Raji (cell line): ENCODE measurements around the gene ARID3A.

Experiments
- POLR2A ChIP-seq: IDR thresholded peaks from 2 replicates; pipeline ENCODE4 v1.6.1; 2011; ENCODE audit warnings: low read depth, low read length, control low read depth; ENCODE audit not compliant: insufficient read depth

ARID3A gene

DNA sequence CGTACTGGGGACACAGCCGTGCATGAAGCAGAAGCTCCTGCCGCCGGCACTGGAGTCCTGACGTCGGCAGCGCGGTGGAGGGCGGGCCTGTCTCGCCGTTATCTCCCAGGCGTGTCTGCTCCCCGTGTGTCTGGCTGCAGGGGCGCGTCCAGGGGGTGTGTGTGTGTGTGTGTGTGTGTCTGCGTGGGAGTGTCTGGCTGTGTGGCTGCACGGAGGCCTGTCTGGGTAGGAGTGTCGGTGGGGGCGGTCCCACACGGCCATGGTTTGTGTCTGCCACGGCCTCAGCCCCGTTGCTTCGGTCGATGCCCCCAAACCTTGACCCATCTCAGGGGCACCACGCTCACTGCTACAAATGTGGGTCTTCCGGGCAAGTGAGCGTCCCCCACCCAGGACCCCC, 18.3 kb downstream of the ARID3A start:
- no peak for TF ChIP-seq POLR2A

GRCh38 chr19:944663-945241, 18.9 kb downstream of the ARID3A start:
- no peak for TF ChIP-seq POLR2A

- no peak for TF ChIP-seq POLR2A
Measured at GRCh38 chr19:945401-946252, 19.8 kb downstream of the ARID3A start.

GRCh38 chr19:947090-947706, 21.4 kb downstream of the ARID3A start:
- no peak for TF ChIP-seq POLR2A

DNA sequence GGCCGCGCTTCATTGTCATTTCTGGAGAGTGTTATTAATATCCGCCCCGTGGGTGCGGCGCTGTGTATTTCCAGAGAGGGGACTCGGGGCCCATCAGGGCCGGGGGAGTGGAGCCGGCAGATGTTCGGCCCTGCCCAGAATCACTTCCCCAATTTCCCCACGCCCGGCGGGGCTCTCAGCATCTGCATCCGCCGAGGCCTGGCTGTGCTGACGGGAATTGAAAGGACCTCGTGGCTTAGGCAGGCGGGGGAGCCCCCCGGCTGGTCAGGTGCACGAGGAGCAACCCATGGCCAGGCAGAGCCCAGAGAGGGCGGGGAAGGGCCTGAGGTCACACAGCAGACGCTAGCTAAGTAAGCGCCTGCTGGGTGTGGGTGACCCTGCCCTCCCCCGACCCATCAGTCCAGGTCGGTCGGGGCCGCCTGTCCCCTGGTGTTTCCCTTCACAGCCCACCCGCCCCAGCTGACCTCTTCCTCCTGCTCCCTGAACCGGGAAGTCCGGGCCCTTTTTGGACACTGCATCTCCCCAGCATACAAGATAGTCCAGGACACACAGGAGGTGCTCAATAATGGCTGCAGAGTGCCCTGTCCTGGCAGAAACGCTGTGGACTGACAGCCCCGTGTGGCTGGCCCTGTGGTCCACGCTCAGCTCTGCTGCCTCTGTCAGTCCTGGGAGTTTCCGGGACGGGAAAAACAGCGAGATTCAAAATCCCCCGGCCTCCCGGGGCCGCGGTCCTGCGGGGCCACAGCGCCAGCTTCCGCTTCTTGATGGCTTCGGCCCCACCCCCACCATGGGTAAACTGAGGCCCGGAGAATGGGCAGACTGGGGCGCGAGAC, 22.1 kb downstream of the ARID3A start:
- 0 out of 2 replicates have a peak, but pooled peaks have one; percentile 17 for TF ChIP-seq POLR2A

DNA sequence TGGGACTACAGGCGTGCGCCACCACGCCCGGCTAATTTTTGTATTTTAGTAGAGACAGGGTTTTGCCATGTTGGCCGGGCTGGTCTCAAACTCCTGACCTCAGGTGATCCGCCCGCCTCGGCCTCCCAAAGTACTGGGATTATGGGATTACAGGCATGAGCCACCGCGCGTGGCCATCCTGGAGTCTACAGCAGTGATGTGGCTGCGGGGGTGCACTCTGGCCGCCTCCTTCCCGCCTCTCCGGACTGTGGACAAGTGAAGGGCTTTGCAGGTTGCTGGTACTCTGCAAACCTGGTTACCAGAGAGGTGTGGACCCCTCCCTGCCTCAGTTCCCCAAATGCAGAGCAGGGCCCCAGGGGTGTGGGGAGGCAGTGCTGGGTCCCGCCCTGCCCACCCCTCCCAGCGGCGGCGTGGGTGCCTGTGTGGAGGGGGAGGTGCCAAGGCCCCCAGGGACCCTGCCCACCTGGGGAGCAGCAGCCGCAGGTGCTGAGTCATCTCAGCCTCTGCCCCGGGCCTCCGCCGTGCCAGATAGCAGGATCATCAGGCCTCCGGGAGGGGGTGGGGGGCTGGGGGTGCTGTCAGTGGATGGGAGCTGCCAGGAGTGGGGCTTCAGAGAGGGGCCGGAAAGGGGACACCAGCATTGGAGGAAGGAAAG, 23.1 kb downstream of the ARID3A start:
- no peak for TF ChIP-seq POLR2A

GRCh38 chr19:950352-951066, 24.7 kb downstream of the ARID3A start:
- no peak for TF ChIP-seq POLR2A

DNA sequence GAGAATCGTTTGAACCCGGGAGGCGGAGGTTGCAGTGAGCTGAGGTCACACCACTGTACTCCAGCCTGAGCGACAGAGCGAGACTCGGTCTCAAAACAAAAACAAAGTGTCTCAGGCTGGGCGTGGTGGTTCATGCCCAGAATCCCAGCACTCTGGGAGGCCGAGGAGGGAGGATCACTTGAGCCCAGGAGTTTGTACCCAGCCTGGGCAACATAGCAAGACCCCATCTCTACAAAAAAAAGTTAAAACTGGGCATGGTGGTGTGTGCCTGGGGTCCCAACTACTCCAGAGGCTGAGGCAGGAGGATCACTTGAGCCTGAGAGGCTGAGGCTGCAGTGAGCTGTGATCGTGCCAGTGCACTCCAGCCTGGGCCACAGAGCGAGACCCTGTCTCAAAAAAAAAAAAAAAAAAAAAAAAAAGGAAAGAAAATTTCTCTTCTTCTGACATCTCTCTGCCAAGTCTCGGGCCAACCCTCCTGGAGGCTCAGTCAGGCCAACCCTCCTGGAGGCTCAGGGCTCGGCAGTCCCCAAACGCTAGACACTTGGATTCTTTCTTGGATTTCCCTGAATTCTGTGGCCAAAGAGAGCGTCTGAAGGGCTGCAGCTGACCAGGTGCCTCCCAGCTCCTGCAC, 26.3 kb downstream of the ARID3A start:
- TF ChIP-seq POLR2A: no peak

DNA sequence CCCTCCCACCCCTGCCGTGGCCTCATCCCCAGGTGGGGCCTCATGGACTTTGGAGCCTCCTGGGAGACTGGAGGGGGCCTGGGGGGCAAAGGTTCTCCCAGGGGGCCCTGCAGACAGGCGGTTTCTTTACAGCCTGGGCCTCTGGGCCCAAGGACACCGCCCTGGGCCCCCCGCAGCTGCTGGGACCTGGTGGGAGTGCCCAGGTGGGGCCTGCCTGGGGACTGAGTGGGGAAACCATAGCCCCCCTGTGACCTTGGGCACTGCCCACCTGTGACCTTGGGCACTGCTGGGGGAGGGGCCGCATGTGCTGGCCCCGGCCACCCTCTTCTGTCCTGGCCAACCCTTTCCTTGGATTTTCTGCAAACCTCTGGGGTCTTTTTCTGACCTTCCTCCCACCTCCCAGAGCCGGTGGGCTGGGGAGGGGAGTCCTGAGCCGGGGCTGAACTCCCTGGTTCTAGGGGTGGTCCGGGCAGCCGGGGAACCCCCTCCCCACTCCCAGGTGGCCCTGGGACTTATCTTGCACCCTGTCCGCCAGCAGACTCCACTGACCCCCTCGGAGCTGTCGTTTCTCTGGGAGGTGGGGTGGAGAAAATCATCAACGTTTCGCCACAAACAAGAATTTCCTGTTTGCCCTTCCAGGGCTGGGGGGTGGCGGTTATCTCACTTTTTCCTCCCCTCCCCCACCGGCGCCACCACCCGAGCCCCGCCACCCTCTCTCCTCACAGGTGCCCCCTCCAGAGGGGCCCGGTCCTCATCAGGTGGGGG, 27.0 kb downstream of the ARID3A start:
- TF ChIP-seq POLR2A: no peak

GRCh38 chr19:953445-954271, 27.8 kb downstream of the ARID3A start:
- TF ChIP-seq POLR2A: no peak

GRCh38 chr19:954272-954671, 28.4 kb downstream of the ARID3A start:
- no peak for TF ChIP-seq POLR2A
